GM21619 (cell line): ENCODE data around the gene SH3BP5.

Source experiments
- ATAC-seq: cut with Tn5 transposase; IDR thresholded peaks from one replicate; pipeline ENCODE4 v1.9.1; 2021; ENCODE audit not compliant: unreplicated experiment

SH3BP5 gene

GRCh38 chr3:15279671-15280402 is 52.5 kb downstream of the SH3BP5 start:
- no peak for ATAC-seq

- ATAC-seq, result no peak
Observed at GRCh38 chr3:15279205-15279604, 53.2 kb downstream of the SH3BP5 start.

DNA sequence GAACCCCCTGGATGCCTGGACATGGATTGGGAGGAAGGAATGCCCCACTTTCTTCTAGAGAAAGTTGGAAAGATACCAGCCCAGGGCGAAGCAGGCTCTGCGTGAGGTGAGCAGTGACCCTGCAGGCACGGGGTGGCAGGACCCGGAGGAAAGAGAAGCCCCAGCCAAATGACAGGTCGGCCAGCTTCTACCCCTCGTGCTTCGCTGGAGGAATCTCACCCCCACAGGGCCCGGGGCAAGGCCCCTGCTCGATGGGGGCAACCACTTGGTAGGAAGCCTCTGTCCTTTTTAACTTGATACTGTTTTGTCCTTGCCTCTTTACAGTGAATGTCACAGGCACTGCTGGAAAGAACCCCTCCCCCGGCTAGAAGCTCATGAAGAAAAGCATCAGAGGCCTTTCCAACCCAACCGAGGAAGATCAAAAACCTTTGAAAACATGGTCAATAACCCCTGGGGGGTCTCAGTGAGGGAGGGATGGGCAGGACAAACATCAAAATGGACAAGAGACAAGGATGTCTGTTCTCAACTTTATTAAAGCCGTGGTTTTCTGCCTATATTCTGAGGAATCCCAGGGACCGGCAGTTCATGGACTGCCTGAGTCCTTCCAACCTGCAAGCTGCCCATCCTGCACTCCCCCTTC is 54.4 kb downstream of the SH3BP5 start:
- ATAC-seq, result no peak

GRCh38 chr3:15276028-15276724 is 56.2 kb downstream of the SH3BP5 start:
- ATAC-seq, result no peak

GRCh38 chr3:15273227-15273626 is 59.2 kb downstream of the SH3BP5 start:
- no peak for ATAC-seq

DNA sequence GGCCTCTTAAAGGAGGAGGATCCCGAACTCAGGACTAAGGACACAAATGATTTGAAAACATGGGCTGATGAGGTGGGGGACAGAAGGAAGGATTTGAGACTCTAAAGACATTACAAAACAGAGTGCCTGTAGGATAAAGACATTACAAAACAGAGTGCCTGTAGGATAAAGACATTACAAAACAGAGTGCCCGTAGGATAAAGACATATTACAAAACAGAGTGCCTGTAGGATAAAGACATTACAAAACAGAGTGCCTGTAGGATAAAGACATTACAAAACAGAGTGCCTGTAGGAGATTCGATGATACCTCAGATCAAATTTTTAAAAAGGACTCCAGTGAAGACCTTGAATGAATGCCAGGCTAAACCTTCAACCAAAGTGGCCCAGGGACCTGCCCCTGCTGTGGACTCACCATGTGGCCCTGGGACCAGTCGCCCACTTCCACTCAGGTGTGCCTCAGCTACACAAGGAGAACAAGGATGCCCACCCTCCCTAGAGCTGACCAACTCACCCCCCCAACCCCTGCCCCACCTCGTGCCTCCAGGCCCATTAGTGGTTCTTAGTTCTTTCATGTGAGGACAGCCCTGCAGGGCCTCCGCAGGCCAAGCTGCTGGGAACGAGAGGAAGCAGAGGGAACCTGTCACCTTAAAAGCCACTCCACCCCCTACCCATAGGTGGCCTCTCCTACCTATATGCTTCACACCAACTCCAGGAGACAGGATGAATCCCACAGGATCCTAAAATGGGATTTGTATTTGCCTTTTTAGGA is 59.8 kb downstream of the SH3BP5 start:
- no peak for ATAC-seq

DNA sequence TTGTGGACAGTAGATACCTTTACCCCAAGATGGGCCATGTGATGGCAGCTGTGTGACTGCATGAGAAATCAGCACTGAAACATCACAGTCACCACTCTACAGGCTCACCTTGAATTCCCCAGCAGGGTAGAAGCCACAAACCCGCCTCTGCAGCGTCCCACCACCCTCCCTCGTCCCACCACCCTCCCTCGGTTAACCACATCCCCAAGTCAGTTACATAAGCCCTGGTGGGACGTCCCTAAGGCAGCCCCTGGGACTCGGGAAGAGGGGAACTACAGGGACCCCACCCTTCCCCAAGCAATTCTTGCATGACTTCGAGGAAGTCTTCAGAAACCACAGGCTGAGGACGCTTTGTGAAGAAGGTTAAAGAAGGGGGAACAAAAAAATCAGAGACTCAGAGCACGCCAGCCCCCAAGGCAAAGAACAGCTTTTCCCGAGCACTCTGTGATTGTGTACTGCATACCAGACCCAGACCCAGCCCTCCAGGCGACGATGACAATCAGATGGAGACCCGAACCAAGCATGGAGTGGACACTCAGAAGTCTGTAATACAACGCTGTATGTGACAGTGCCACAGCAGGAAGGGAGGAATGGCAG is 60.5 kb downstream of the SH3BP5 start:
- peak; percentile 60 for ATAC-seq

GRCh38 chr3:15271030-15271429 is 61.4 kb downstream of the SH3BP5 start:
- no peak for ATAC-seq

DNA sequence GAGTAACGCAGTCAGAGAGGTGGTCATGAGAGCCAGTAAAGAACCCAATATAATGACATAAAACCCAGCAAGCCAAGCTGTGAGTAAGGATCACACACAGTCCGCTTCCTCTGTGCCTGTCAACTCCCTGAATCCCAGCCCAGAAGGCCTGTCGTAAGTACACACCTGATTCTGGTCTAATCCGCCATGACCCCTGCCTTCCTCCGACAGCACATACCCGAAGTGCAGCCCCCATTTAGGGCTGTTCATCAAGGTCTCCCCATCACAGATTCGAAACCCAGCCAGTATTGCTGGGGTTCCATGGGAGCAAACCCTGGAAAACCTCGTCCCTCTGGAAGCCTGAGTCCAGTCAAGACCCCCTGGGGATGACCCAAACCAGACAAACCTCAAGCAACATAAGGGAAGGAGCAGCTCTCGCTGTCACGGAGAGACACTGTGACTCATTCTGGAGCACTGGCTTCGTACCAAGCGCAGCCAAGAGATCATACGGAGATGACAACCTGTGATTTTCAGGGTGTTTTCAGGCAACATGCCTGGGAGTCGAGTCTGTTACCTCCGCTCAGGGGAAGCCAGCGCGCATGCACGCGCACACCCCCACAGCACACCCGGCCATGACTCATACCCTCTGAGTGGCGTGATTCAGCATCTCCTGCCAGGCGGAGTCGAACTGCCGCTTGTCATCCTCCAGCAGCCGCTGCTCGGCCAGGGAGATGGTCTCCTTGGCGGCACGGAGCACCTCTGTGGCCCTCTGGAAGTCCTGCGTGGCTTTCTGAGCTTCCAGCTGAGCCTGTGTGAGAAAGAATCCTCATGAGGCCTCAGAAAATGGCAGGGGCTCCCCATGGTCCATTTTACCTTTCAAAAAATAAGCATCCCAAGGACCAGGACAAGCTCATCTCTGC is 63.0 kb downstream of the SH3BP5 start:
- peak; percentile 47 for ATAC-seq

- peak; percentile 40 for ATAC-seq
Observed at GRCh38 chr3:15268033-15268631, 64.3 kb downstream of the SH3BP5 start.

- ATAC-seq, result no peak
Observed at GRCh38 chr3:15267502-15267901, 64.9 kb downstream of the SH3BP5 start.

- no peak for ATAC-seq
Observed at GRCh38 chr3:15266510-15267376, 65.6 kb downstream of the SH3BP5 start.

- no peak for ATAC-seq
Observed at GRCh38 chr3:15265655-15266509, 66.5 kb downstream of the SH3BP5 start.

GRCh38 chr3:15264486-15264885 is 67.9 kb downstream of the SH3BP5 start:
- no peak for ATAC-seq

- no peak for ATAC-seq
Observed at GRCh38 chr3:15263926-15264325, 68.5 kb downstream of the SH3BP5 start.

GRCh38 chr3:15263120-15263519 is 69.3 kb downstream of the SH3BP5 start:
- ATAC-seq, result no peak

- no peak for ATAC-seq
Observed at GRCh38 chr3:15262021-15262420, 70.4 kb downstream of the SH3BP5 start.

DNA sequence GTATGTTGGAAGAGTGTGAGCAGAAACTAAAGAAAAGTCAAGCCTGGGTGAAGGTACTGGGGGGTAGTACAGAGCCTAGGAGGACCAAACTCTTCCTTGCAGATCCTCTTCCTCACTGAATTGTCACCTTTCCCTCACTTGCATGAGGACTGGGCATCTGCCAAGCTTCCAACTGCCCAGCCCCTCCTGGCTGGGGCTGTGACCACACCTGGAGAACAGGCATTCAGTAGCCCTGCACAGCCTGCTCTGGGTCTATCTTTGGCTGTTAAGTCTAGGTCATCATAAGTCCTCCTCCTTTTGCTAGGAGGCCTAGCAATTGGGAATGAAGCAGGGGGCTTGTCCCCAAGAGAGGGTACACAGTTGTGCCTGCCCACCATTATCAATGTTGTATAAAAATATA is 71.1 kb downstream of the SH3BP5 start:
- ATAC-seq, result no peak
